GM10248 (cell line): ENCODE results near the gene TEDDM1.

Experiments
- CTCF ChIA-PET: fragments of 300-600 bp; sonication (Branson Sonifier 250); formaldehyde crosslinking; extraction: SDS; loops from one replicate; lab custom pipeline; 2021; ENCODE audit warnings: antibody characterized with exemption; lab: Yijun Ruan, JAX
- POLR2A ChIA-PET: fragments of 350-650 bp; sonication (Branson Sonifier 250); formaldehyde crosslinking; extraction: SDS; loops from one replicate; lab custom pipeline; 2020; ENCODE audit warnings: antibody characterized with exemption; lab: Yijun Ruan, JAX
- DNase-seq: peaks from one replicate; pipeline ENCODE4 v3.0.0; 2012; ENCODE audit errors: extremely low spot score
- CTCF ChIP-seq: IDR thresholded peaks from 2 replicates; pipeline ENCODE4 v1.5.1; 2012; ENCODE audit warnings: mild to moderate bottlenecking, low read depth; ENCODE audit errors: extremely low read depth, missing control alignments, control extremely low read depth

TEDDM1 gene

DNA sequence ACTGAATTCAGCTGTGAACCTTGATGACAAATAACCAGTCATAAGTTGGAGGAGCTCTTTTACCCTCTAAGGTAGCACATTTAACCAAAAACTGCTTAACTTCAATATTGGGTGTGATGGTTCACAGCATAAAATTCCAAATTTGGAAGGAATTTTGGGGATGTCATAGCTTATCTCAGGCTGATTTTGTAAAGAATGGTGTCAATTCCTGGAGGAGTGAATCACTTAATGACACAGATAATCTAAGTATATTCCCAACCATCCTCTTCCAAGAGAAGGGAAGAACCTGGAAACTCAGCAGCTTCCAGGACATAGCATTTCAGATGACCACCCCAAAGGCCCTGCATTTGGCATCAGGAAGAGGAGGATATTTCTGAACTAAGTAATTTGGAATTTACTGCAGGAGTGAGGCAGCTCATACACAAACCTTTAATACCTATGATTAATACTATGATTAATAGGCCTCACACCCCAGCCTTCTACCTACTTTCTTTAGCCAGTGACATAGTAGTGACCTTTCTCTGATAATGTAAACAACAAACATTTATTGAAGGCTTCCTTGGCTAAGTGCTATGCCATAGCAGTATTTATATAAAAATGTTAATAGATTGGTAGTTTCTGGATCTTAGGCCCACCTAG lies 23.4 kb downstream of the TEDDM1 start:
- ChIA-PET POLR2A (no interaction called here), CTCF (interaction anchor here (1.1 to 8.5 kb wide), 6 partner anchors 12 to 952 kb away, joined by 3 to 51 read pairs (median 4); partner anchors contain the start of gene GLUL)
- no peak for DNase-seq
- TF ChIP-seq CTCF: no peak

GRCh38 chr1:182374101-182374834 lies 26.2 kb downstream of the TEDDM1 start:
- TF ChIP-seq CTCF: no peak
- no peak for DNase-seq
- ChIA-PET CTCF (interaction anchor here (1.1 to 8.5 kb wide), 2 partner anchors 22 to 25 kb away, joined by 3 to 51 read pairs; no protein-coding TSS in a partner anchor), POLR2A (no interaction called here)

DNA sequence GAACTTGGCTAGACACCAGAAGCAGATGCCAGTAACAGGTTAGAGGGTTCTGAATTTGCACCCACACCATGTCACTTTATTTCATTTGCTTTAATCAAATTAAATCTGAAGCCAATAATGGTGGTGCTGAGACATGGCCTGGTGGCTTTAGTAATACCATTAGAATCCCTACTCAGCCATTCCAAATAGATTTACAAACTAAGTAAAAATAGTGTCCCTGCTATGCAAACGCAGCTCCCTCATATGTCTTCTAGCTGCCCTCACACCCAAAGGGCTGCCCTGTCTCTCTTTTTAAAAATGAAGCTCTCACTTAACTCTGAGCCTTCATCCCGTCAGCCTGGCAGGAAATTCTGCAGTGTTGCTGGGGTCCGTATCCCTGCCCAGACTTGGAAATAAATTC lies 29.9 kb downstream of the TEDDM1 start:
- ChIA-PET CTCF (interaction anchor here (1.3 kb wide), 1 partner anchor 10 kb away, joined by 6 read pairs; no protein-coding TSS in a partner anchor), POLR2A (no interaction called here)
- TF ChIP-seq CTCF: no peak

GRCh38 chr1:182368903-182369302 lies 31.6 kb downstream of the TEDDM1 start:
- CTCF ChIA-PET: interaction anchor here (0.8 to 2.1 kb wide), 3 partner anchors 19 to 225 kb away, joined by 3 to 5 read pairs (median 3); no protein-coding TSS in a partner anchor
- POLR2A ChIA-PET: no interaction called here
- no peak for DNase-seq
- no peak for TF ChIP-seq CTCF

More for the DNA sequence above, 29.9 kb downstream of the TEDDM1 start:
- DNase-seq: no peak

- no peak for DNase-seq
- no peak for TF ChIP-seq CTCF
- POLR2A ChIA-PET: no interaction called here
- CTCF ChIA-PET: interaction anchor here (0.8 to 2.1 kb wide), 4 partner anchors 19 to 225 kb away, joined by 3 to 5 read pairs (median 3); no protein-coding TSS in a partner anchor
Observed at GRCh38 chr1:182368358-182368757, 32.1 kb downstream of the TEDDM1 start.

GRCh38 chr1:182367926-182368325 lies 32.5 kb downstream of the TEDDM1 start:
- ChIA-PET POLR2A (no interaction called here), CTCF (interaction anchor here (1.0 to 2.1 kb wide), 2 partner anchors 28 to 224 kb away, joined by 3 to 5 read pairs; no protein-coding TSS in a partner anchor)
- no peak for DNase-seq
- TF ChIP-seq CTCF: no peak
